Fibroblast of peridontal ligament (primary cell): ENCODE data around the gene CCDC88C.
"Not testable (repeated sequence)": the region's sequence is repeated elsewhere in the genome, so short reads cannot be mapped to it uniquely, and the experiment has no call there.

ENCODE experiments used
- DNase-seq: peaks from one replicate; pipeline ENCODE4 v3.0.0-alpha.2; 2010; ENCODE audit errors: extremely low read depth

The CCDC88C gene

GRCh38 chr14:91250912-91251311 is 166.7 kb downstream of the CCDC88C start:
- no peak for DNase-seq

- DNase-seq, result no peak
These were observed 167.6 kb downstream of the CCDC88C start for GRCh38 chr14:91249841-91250616.

- DNase-seq, result no peak
These were observed 171.4 kb downstream of the CCDC88C start for GRCh38 chr14:91246051-91246852.

GRCh38 chr14:91245616-91246015 is 172.0 kb downstream of the CCDC88C start:
- not testable (repeated sequence) for DNase-seq

GRCh38 chr14:91245029-91245428 is 172.6 kb downstream of the CCDC88C start:
- no peak for DNase-seq

GRCh38 chr14:91244501-91244901 is 173.1 kb downstream of the CCDC88C start, which contains the start of gene GPR68:
Gene GPR68 (minus strand): TSS chr14:91244704. CDS start chr14:91235050, 9,654 bp downstream.
- DNase-seq, result peak; percentile 81

- no peak for DNase-seq
These were observed 174.5 kb downstream of the CCDC88C start for GRCh38 chr14:91243074-91243471.

GRCh38 chr14:91242635-91243034 is 175.0 kb downstream of the CCDC88C start:
- no peak for DNase-seq

- no peak for DNase-seq
These were observed 175.8 kb downstream of the CCDC88C start for GRCh38 chr14:91241863-91242262.

- no peak for DNase-seq
These were observed 179.0 kb downstream of the CCDC88C start for GRCh38 chr14:91238661-91239060.

- no peak for DNase-seq
These were observed 179.5 kb downstream of the CCDC88C start for GRCh38 chr14:91238085-91238484.

- DNase-seq, result peak; percentile 75
These were observed 180.4 kb downstream of the CCDC88C start for GRCh38 chr14:91237219-91237618.

- no peak for DNase-seq
These were observed 181.8 kb downstream of the CCDC88C start for GRCh38 chr14:91235841-91236240.

- DNase-seq, result no peak
These were observed 182.9 kb downstream of the CCDC88C start for GRCh38 chr14:91234791-91235114.

- DNase-seq, result no peak
These were observed 183.5 kb downstream of the CCDC88C start for GRCh38 chr14:91233936-91234790.

- DNase-seq, result no peak
These were observed 185.0 kb downstream of the CCDC88C start for GRCh38 chr14:91232603-91233002.

- DNase-seq, result no peak
These were observed 185.6 kb downstream of the CCDC88C start for GRCh38 chr14:91232052-91232451.

GRCh38 chr14:91231446-91231845 is 186.2 kb downstream of the CCDC88C start:
- no peak for DNase-seq

- DNase-seq, result peak; percentile 39
These were observed 187.1 kb downstream of the CCDC88C start for GRCh38 chr14:91230397-91231035.

- DNase-seq, result no peak
These were observed 187.8 kb downstream of the CCDC88C start for GRCh38 chr14:91229743-91230200.

- DNase-seq, result no peak
These were observed 188.6 kb downstream of the CCDC88C start for GRCh38 chr14:91229005-91229382.
